ENCODE measurements around the gene UTS2R.
"Not testable (repeated sequence)": the region's sequence is repeated elsewhere in the genome, so short reads cannot be mapped to it uniquely, and the experiment has no call there.

The UTS2R gene

DNA sequence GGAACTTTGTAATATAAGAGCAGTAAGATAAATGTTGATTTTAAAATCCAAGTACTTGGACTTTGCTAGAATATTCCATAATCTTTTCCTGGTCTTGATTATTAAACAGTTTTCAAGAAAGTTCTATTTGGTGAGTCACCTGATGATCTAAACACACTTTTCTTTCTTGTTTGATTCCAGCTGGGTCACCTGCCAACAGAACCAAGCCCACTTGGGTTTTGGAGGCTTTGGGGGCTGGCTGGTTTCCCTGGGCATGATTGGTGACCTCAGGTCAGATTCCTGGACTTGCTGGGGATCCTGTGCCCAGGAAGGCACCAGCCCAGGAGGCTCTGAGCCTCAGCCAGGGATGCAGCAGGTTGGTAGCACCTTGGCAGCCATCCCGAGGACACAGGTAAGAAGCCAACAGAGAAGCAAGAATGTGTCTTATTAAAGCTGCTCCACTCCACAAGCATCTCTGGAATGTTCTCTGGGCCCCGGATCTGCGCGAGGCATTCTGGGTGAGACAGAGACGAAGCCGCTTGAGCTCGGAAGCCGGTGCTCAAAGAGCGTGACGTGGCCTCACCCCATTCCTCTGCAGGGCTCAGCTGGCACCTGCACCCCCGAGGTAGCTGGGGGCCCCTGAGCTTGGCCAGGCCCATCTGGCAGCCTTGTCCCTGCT is 15.7 kb upstream of the UTS2R start:
- DNase-seq: no peak

DNA sequence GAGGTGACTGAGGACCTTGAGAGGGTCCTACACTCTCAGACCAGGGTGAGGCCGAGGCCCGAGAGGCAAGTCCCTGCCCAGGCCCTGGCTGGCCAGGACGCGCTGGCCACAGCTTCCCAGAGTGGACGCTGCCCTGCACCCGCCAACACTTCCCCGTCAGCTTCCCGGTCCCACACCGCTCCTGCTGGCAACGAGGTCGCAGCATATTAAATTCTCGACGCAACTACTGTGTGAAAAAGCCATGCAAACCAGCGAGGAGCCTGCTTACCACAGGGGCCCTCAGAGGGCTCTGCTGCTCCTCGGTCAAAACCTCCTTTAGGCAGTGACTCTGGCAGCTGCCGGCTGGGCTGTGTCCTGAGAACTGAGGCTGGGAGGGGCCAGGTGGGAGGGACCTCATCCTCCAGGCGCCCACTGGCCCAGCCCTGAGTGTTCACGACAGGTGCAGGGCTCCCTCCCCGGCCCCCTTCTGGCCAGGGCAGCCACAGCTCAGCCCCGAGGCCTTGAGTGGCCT is 14.7 kb upstream of the UTS2R start:
- DNase-seq: no peak

GRCh38 chr17:82357394-82357793 is 14.2 kb upstream of the UTS2R start:
- no peak for DNase-seq

DNA sequence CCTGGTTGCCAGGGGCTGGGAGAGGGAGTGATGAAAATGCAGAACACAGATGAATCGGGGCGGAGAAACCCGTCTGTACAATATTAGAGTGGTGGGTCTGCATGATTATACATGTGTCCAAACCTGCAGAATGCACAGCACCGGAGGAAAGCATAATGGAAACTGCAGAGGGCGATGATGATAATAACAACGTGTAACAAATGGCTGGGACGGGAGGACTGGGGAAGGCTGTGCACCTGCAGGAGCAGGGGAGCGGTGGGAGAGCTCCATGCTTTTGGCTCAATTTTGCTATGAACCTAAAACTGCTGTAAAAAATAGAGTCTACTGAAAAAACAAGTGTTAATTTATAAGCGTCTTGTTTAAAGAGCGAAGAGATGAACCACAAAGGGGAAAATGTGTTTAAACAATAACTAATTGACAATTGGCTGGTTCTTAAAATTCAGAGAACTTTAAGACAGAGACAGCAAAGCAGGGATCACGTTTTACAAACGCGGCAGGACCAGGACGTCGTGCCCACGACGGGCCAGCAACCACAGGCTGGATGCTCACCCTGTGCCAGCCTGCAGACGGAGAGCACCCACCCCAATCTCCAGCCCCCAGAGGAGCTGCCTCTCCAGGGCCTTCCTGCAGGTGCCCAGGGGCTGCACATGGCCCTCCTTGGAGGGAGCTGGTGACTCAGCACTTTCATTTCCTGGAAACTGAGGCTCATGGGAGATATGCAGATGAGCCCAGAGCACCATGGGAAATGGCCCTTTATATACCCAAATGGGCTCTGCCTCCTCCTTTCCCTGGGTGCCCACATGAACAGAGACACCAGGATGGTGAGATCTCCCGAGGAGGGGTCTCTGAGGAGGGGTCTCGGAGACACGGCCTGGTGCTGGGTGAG is 12.9 kb upstream of the UTS2R start, which contains the start of gene TEX19:
Gene TEX19, plus strand, starts transcription at position 783 of the 886 bp plus-strand sequence. CDS start 2,904 bp downstream, outside the sequence.
- DNase-seq: no peak

GRCh38 chr17:82359451-82360074 is 12.0 kb upstream of the UTS2R start:
- DNase-seq: not testable (repeated sequence)

- DNase-seq: no peak
Measured at GRCh38 chr17:82361885-82362633, 9.5 kb upstream of the UTS2R start.

GRCh38 chr17:82365606-82366295 is 5.8 kb upstream of the UTS2R start:
- no peak for DNase-seq

GRCh38 chr17:82366749-82367148 is 4.8 kb upstream of the UTS2R start:
- no peak for DNase-seq

DNA sequence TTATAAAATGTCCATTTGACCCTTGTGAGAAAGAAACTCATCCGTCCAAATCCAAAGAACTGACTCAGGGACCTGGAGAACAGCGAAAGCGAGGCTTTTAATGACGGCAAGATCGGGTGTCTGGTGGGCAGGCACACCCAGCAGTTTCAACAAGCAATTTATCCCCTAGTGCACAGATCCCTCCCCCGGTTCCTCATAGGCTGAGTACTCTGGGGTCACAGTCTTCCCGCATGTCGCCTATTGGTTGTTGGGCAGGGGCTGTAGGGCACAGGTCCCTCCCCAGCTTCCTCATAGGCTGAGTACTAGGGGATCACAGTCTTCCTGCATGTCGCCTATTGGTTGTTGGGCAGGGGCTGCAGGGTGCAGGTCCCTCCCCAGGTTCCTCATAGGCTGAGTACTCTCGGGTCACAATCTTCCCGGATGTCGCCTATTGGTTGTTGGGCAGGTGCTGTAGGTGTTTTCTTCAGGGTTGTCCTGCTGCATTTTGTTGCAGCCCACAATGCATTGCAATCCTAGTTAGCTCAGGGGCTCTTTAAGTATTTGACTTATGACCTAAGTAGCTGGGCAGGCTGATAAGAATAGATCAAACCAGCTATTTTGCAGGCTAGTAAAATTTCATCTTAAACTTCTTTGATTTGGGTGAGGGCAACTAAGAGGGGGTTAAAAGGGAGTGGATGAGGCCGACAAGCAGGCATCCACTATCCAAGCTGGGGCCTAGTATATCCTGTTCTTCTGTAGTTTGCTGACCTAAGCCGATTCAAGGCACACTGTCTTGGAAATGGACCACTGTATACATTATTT is 3.6 kb upstream of the UTS2R start:
- no peak for DNase-seq

DNA sequence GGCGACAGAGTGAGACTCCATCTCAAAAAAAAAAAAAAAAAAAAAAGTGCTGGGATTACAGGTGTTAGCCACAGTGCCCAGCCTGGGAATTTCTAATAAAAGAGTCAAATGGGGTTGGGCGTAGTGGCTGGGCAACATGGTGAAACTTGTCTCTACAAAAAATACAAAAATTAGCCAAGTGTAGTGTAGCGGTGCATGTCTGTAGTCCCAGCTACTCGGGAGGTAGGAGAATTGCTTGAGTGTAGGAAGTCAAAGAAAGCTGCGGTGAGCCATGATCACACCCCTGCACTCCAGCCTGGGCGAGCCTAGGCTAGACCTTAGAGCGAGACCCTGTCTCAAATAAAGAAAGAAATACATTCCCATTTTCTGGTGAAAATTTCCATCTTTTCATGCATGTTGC is 2.4 kb upstream of the UTS2R start:
- DNase-seq: no peak

DNA sequence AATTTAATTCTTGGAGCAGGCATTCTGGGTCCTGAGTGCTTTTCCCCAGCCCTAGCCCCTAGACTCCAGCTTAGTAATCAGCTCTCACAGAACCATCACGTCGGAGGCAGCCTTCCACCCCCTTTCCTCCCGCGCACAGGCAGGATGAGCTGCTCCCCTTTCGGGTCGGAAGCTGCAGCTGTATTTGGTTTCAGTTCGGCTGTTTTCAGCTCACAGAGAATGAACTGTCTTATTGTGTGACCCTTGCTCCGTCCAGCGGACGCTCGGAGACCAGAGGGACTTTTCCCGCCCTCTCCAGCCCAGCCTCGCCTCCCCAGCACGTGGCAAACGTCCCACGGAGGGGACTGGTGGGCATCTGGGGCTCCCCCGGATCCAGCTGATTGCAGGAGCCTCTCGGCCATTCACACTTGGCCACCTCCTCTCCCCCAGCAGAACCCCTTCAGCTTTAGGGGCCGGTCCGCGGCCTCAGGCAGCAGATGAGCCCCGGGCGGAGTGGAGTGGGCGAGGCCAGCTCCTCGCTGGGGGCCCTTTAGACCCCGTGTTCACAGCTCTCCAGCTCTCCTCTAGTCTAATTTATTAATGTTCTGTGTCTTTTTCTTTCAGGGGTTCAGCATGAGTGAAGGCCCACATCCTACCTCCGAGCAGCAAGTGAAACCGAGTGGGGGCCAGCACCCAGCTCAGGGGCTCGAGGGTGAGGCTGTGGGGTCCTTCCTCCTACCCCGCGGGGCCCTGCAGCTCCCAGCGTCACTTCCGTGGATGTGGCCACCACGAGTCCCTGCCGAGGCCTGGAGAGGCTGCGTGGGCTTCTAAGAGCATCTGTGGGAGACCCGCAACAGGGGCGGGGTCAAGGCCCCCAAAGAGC is 863 bp upstream of the UTS2R start:
- no peak for DNase-seq

DNA sequence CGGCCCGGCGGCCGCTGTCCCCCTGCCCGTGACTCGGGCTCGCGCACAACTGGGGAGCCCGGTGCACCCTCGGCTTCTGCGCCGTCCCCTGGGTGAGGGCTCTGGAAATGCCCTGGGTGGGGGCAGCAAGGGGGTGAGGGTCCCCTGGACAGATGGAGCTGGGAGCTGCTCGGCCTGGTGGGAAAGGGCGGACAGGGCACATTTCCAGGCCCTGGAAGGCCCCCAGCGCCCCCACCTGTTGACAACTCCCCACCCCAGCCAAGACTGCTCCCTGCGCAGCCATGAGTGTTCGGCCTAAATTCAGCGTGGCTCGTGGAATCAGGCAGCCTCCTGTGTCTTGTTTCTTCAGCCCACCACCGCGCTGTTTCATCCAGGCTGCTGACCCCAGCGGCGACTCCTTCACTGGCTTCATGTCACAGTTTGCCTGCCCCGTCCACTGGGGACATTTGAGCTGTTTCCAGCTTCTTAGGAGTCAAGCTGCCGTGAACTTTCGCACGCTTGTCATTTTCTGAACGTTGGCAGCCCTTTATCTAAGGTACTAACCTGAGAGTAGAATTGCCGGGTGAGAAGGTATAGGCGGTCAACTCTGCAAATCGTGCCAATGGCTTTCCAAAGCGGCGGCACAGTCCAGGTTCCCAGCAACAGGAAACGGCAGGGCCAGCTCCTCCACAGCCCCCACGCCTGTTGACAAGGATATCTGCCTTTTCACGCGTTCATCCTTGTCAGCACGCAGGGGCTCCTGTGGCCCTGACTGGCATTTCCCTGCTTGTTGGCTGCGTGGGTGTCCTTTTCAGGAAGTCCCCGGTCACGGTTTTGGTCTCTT is 895 bp downstream of the UTS2R start:
- DNase-seq: no peak

DNA sequence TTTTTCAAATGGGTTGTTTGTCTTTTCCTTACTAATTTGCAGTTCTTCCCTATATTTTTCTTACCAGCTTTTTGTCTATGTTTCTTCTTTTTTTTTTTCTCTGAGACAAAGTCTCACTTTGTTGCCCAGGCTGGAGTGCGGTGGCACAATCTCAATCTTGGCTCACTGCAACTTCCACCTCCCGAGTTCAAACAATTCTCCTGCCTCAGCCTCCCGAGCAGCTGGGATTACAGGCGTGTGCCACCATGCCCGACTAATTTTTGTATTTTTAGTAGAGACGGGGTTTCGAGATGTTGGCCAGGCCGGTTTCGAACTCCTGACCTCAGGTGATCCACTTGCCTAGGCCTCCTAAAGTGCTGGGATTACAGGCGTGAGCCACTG is 1.5 kb downstream of the UTS2R start:
- DNase-seq: not testable (repeated sequence)

DNA sequence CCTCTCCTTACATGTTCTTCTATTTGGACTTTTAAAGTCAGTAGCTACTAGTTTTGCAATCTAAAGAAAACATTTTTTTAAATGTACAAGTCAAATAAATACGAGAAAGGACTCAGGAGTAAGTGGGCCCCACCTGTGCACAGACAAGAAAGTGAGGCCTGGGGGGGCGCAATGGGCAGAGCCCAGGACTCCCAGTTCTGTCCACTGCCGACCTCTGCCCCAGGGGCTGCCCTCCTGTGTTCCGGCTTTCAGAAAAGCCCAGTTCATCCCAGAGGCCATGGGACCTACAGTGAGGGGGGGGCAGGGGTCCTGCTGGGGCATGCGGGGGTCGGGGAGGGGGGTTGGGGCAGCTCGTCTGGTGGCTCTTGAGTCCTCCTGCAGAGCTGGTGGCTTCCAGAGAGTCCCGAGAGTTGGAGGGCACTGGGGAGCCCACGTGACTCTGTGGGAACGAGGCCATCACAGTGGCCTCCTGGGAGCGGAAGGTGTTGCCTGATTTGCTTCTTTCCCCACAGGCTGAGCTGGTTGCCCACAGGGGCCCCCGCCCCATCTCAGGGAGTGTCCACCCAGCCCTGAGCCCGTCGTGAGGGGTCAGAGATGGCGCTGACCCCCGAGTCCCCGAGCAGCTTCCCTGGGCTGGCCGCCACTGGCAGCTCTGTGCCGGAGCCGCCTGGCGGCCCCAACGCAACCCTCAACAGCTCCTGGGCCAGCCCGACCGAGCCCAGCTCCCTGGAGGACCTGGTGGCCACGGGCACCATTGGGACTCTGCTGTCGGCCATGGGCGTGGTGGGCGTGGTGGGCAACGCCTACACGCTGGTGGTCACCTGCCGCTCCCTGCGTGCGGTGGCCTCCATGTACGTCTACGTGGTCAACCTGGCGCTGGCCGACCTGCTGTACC is 2.4 kb downstream of the UTS2R start:
- no peak for DNase-seq

GRCh38 chr17:82374626-82375331 is 3.2 kb downstream of the UTS2R start:
- no peak for DNase-seq

GRCh38 chr17:82375359-82376041 is 3.9 kb downstream of the UTS2R start:
- no peak for DNase-seq

Data from CD4-positive, alpha-beta T cell treated with Interleukin-17A for 4 hours (primary cell).